GM19239 (cell line): Measurements from ENCODE around the gene GPR183.

ENCODE experiments used
- DNase-seq: peaks from one replicate; pipeline ENCODE4 v3.0.0; 2011; ENCODE audit warnings: low spot score; ENCODE audit not compliant: insufficient read length
- FAIRE-seq: peaks from 2 replicates; lab custom pipeline; 2011; peaks lifted over from hg19 to GRCh38; lab: Jason Lieb, UNC

The GPR183 gene

GRCh38 chr13:99340638-99341037, 33.4 kb upstream of the GPR183 start:
- no peak for FAIRE-seq

GRCh38 chr13:99339736-99340397, 32.7 kb upstream of the GPR183 start:
- DNase-seq (no peak), FAIRE-seq (no peak)

More at GRCh38 chr13:99340638-99341037, 33.4 kb upstream of the GPR183 start:
- no peak for DNase-seq

- DNase-seq (no peak), FAIRE-seq (no peak)
Measured at GRCh38 chr13:99339230-99339721, 32.1 kb upstream of the GPR183 start.

- peak; percentile 83 for FAIRE-seq
- no peak for DNase-seq
Measured at GRCh38 chr13:99335603-99336002, 28.4 kb upstream of the GPR183 start.

- DNase-seq (no peak), FAIRE-seq (peak; percentile 51)
Measured at GRCh38 chr13:99335087-99335486, 27.9 kb upstream of the GPR183 start.

GRCh38 chr13:99334221-99334620, 27.0 kb upstream of the GPR183 start:
- DNase-seq (no peak), FAIRE-seq (peak; percentile 57)

- peak; percentile 8 for FAIRE-seq
Measured at GRCh38 chr13:99332456-99332855, 25.3 kb upstream of the GPR183 start.

GRCh38 chr13:99331881-99332293, 24.7 kb upstream of the GPR183 start:
- FAIRE-seq: peak; percentile 95
- DNase-seq: no peak

More at GRCh38 chr13:99332456-99332855, 25.3 kb upstream of the GPR183 start:
- no peak for DNase-seq

- FAIRE-seq: no peak
- no peak for DNase-seq
Measured at GRCh38 chr13:99330942-99331341, 23.7 kb upstream of the GPR183 start.

- FAIRE-seq (no peak), DNase-seq (no peak)
Measured at GRCh38 chr13:99329477-99329876, 22.3 kb upstream of the GPR183 start.

- no peak for DNase-seq
- no peak for FAIRE-seq
Measured at GRCh38 chr13:99327761-99328160, 20.6 kb upstream of the GPR183 start.

GRCh38 chr13:99327126-99327525, 19.9 kb upstream of the GPR183 start:
- FAIRE-seq (no peak), DNase-seq (no peak)

- FAIRE-seq (peak; percentile 96), DNase-seq (no peak)
Measured at GRCh38 chr13:99326012-99326411, 18.8 kb upstream of the GPR183 start.

GRCh38 chr13:99323488-99323887, 16.3 kb upstream of the GPR183 start:
- FAIRE-seq (no peak), DNase-seq (no peak)

GRCh38 chr13:99322297-99323103, 15.3 kb upstream of the GPR183 start:
- peak; percentile 22 for DNase-seq
- FAIRE-seq: peak; percentile 93

GRCh38 chr13:99321709-99322108, 14.5 kb upstream of the GPR183 start:
- DNase-seq (no peak), FAIRE-seq (no peak)

- no peak for FAIRE-seq
- no peak for DNase-seq
Measured at GRCh38 chr13:99320693-99321481, 13.7 kb upstream of the GPR183 start.

GRCh38 chr13:99316657-99317256, 9.6 kb upstream of the GPR183 start:
- FAIRE-seq (peak; percentile 55), DNase-seq (no peak)

- no peak for FAIRE-seq
- DNase-seq: no peak
Measured at GRCh38 chr13:99316224-99316623, 9.0 kb upstream of the GPR183 start.

- no peak for FAIRE-seq
- no peak for DNase-seq
Measured at GRCh38 chr13:99315186-99315585, 8.0 kb upstream of the GPR183 start.
